Upper lobe of right lung (tissue), 1 donor: ENCODE results near the gene BDH1. TPM values are rescaled to one million over a fixed set of nuclear protein-coding genes. Genes with fewer than 3 reads are reported as not detected.
"Not testable (repeated sequence)": the region's sequence is repeated elsewhere in the genome, so short reads cannot be mapped to it uniquely, and the experiment has no call there.

Experiments
- ATAC-seq: fragments of 200-7000 bp; cut with Tn5 transposase; one replicate; pipeline ENCODE4 v1.9.1; 2020; ENCODE audit warnings: mild to moderate bottlenecking, moderate library complexity
- DNase-seq: peaks from one replicate; pipeline ENCODE4 v3.0.0-alpha.2; 2020
- H3K27ac ChIP-seq: fragments of 200-600 bp; one replicate; pipeline ENCODE4 v1.8.0; 2022
- H3K27me3 ChIP-seq: fragments of 200-600 bp; one replicate; pipeline ENCODE4 v1.8.0; 2022; ENCODE audit warnings: mild to moderate bottlenecking
- H3K36me3 ChIP-seq: fragments of 200-600 bp; one replicate; pipeline ENCODE4 v1.8.0; 2022
- H3K4me1 ChIP-seq: fragments of 200-600 bp; one replicate; pipeline ENCODE4 v1.8.0; 2022
- H3K4me3 ChIP-seq: fragments of 200-600 bp; one replicate; pipeline ENCODE4 v1.8.0; 2022; ENCODE audit warnings: mild to moderate bottlenecking
- H3K9me3 ChIP-seq: fragments of 200-600 bp; one replicate; pipeline ENCODE4 v1.8.0; 2022
- CTCF ChIP-seq: fragments of 200-600 bp; IDR thresholded peaks from one replicate; pipeline ENCODE4 v1.8.0; 2022; ENCODE audit warnings: antibody characterized with exemption
- intact Hi-C: fragments of 100-400 bp; cut with DNase I; formaldehyde crosslinking; loops from one replicate; pipeline ENCODE4 v1.11.0; 2022
- total RNA-seq: library from RNA; stranded (reverse); fragmentation: NEBNext Ultra II Directional; extraction: Animal tissue kit (Norgen Biotek cat#: 25700); gene quantifications from one replicate; pipeline ENCODE4 v1.2.1, GENCODE V29; 2021
- donor health status: DM: no; HTN: yes; CAD: no; lungs with severe emphysema.

Gene BDH1
- total RNA-seq, 1 donor from 2014 or later, result 12.5 TPM

DNA sequence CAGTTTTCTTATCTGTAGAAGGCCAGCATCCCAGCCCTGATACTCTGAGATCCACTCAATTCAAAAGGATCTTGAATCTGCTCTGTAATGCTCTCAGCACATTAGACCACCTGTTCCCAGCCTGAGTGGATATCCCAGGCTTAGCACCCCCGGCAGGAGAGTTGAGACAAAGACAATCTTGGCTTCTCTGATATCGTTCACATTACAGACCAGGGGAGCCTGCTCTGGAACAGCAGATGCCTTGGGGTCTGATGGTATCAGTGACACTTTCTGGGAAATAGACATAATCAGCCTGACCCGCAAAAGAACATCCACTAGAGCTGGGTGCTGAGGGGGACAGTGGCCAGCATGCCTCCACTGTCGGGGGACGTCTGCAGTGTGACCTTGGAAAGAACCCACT lies 70.6 kb downstream of the BDH1 start:
- Histone ChIP-seq H3K4me3 (no peak overlapping the region), H3K4me1 (no peaks in the 10 kb centered on the region), H3K27ac (no peak overlapping the region), H3K36me3 (no peaks in the 10 kb centered on the region), H3K9me3 (no peaks in the 10 kb centered on the region), H3K27me3 (no peaks in the 10 kb centered on the region)
- DNase-seq, result no peak
- TF ChIP-seq CTCF, result no peak
- no peak for ATAC-seq
- intact Hi-C loops, result no loop called here

GRCh38 chr3:197484204-197484901 lies 71.4 kb downstream of the BDH1 start:
- intact Hi-C loops, result no loop called here
- Histone ChIP-seq H3K4me1 (no peaks in the 10 kb centered on the region), H3K36me3 (no peaks in the 10 kb centered on the region), H3K9me3 (no peaks in the 10 kb centered on the region), H3K27ac (no peak overlapping the region), H3K27me3 (no peaks in the 10 kb centered on the region), H3K4me3 (no peak overlapping the region)
- no peak for ATAC-seq
- no peak for TF ChIP-seq CTCF
- no peak for DNase-seq

DNA sequence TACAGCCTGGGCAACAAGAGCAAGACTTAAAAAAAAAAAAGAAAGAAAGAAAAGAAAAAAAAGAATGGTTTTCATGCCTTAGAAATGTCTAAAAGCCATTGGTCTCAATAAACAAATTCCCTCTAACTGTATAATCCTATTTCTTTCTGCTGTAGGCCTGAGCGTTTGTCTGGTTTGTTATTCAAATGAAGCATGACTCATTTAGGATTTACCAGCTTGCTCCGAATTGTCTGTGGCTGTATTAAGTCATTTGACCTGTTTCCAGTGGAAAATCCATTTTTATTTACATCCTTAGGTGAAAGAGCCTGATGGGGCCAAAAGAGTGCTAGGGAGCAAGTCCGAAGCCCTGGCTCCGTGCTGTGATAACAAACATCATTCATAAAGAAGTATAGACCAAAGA lies 73.8 kb downstream of the BDH1 start:
- intact Hi-C loops, result no loop called here
- no peak for ATAC-seq

GRCh38 chr3:197480320-197480719 lies 75.4 kb downstream of the BDH1 start:
- intact Hi-C loops, result no loop called here
- no peak for TF ChIP-seq CTCF
- DNase-seq, result no peak
- no peaks in the 10 kb centered on the region for H3K4me1 ChIP-seq
- H3K9me3 ChIP-seq, result no peaks in the 10 kb centered on the region
- H3K27me3 ChIP-seq, result peaks cover 3% of the 10 kb centered on the region
- no peak overlapping the region for H3K4me3 ChIP-seq
- ATAC-seq, result no peak
- H3K36me3 ChIP-seq, result no peaks in the 10 kb centered on the region
- H3K27ac ChIP-seq, result no peak overlapping the region

More for the DNA sequence above, 73.8 kb downstream of the BDH1 start:
- Histone ChIP-seq H3K36me3 (no peaks in the 10 kb centered on the region), H3K9me3 (no peaks in the 10 kb centered on the region), H3K4me3 (no peak overlapping the region), H3K27me3 (peaks cover 3% of the 10 kb centered on the region), H3K4me1 (no peaks in the 10 kb centered on the region), H3K27ac (no peak overlapping the region)
- no peak for TF ChIP-seq CTCF
- no peak for DNase-seq

GRCh38 chr3:197478746-197479668 lies 76.8 kb downstream of the BDH1 start:
- TF ChIP-seq CTCF, result no peak
- H3K4me3 ChIP-seq, result no peak overlapping the region
- H3K4me1 ChIP-seq, result no peaks in the 10 kb centered on the region
- intact Hi-C loops, result no loop called here
- peaks cover 3% of the 10 kb centered on the region for H3K27me3 ChIP-seq
- DNase-seq, result no peak
- ATAC-seq, result peak; percentile 35
- no peaks in the 10 kb centered on the region for H3K9me3 ChIP-seq
- H3K27ac ChIP-seq, result no peak overlapping the region
- H3K36me3 ChIP-seq, result no peaks in the 10 kb centered on the region

DNA sequence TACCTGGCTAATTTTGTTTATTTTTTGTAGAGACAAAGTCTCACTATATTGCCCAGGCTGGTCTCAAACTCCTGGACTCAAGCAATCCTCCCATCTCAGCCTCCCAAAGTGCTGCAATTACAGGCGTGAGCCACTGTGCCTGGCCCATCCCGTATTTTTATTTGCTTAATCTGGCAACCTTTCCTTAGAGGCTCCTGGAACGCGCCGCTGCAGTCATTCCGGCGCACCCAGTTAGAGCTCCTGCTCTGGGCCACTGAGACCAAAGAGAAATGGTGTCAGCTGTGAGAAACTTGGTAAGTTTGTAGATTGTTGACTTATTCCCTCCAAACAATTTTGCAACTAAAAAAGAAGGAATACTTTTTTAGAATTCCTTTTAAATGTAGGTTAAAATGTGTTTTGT lies 78.0 kb downstream of the BDH1 start:
- H3K36me3 ChIP-seq, DNase-seq, H3K4me1 ChIP-seq, H3K4me3 ChIP-seq, ATAC-seq, H3K27me3 ChIP-seq, H3K27ac ChIP-seq, intact Hi-C loops, H3K9me3 ChIP-seq: not testable (repeated sequence)
